GM19239 (cell line): ENCODE results near the gene TREM2.
"Not testable (repeated sequence)": the region's sequence is repeated elsewhere in the genome, so short reads cannot be mapped to it uniquely, and the experiment has no call there.

Experiments
- DNase-seq: peaks from one replicate; pipeline ENCODE4 v3.0.0; 2011; ENCODE audit warnings: low spot score; ENCODE audit not compliant: insufficient read length
- FAIRE-seq: peaks from 2 replicates; lab custom pipeline; 2011; peaks lifted over from hg19 to GRCh38; lab: Jason Lieb, UNC

Gene TREM2

GRCh38 chr6:41157323-41157722 is 5.6 kb downstream of the TREM2 start:
- DNase-seq, result no peak
- no peak for FAIRE-seq

- FAIRE-seq (no peak), DNase-seq (no peak)
These were observed 6.1 kb downstream of the TREM2 start for GRCh38 chr6:41156771-41157170.

- FAIRE-seq, result no peak
These were observed 6.9 kb downstream of the TREM2 start for GRCh38 chr6:41156001-41156400.

GRCh38 chr6:41155132-41155805 is 7.6 kb downstream of the TREM2 start:
- DNase-seq, result no peak
- no peak for FAIRE-seq

More at GRCh38 chr6:41156001-41156400, 6.9 kb downstream of the TREM2 start:
- no peak for DNase-seq

- FAIRE-seq (no peak), DNase-seq (no peak)
These were observed 8.8 kb downstream of the TREM2 start, which contains the start of gene TREML1 for GRCh38 chr6:41153992-41154625. TSS of gene TREML1 (minus strand) at chr6:41154347. CDS start at chr6:41154288, 59 bp downstream.

GRCh38 chr6:41153451-41153850 is 9.5 kb downstream of the TREM2 start:
- FAIRE-seq, result no peak

GRCh38 chr6:41150671-41151070 is 12.2 kb downstream of the TREM2 start:
- no peak for DNase-seq
- no peak for FAIRE-seq

More at GRCh38 chr6:41153451-41153850, 9.5 kb downstream of the TREM2 start:
- DNase-seq, result no peak

GRCh38 chr6:41147917-41148316 is 15.0 kb downstream of the TREM2 start:
- no peak for FAIRE-seq
- DNase-seq, result no peak

GRCh38 chr6:41136911-41137310 is 26.0 kb downstream of the TREM2 start:
- FAIRE-seq (no peak), DNase-seq (no peak)

GRCh38 chr6:41135062-41135832 is 27.7 kb downstream of the TREM2 start:
- DNase-seq, result no peak
- FAIRE-seq, result no peak

- DNase-seq (no peak), FAIRE-seq (no peak)
These were observed 30.7 kb downstream of the TREM2 start for GRCh38 chr6:41132254-41132653.

- DNase-seq, result no peak
These were observed 37.6 kb downstream of the TREM2 start for GRCh38 chr6:41125282-41125681.

GRCh38 chr6:41122918-41123317 is 40.0 kb downstream of the TREM2 start:
- DNase-seq (no peak), FAIRE-seq (no peak)

More at GRCh38 chr6:41125282-41125681, 37.6 kb downstream of the TREM2 start:
- FAIRE-seq, result no peak

GRCh38 chr6:41122373-41122772 is 40.5 kb downstream of the TREM2 start:
- FAIRE-seq, result no peak
- DNase-seq, result no peak

GRCh38 chr6:41120058-41120457 is 42.9 kb downstream of the TREM2 start:
- no peak for FAIRE-seq

GRCh38 chr6:41119508-41119907 is 43.4 kb downstream of the TREM2 start:
- FAIRE-seq, result no peak
- DNase-seq, result no peak

More at GRCh38 chr6:41120058-41120457, 42.9 kb downstream of the TREM2 start:
- no peak for DNase-seq

- FAIRE-seq, DNase-seq: not testable (repeated sequence)
These were observed 47.9 kb downstream of the TREM2 start for GRCh38 chr6:41115027-41115426.

- no peak for FAIRE-seq
These were observed 51.9 kb downstream of the TREM2 start for GRCh38 chr6:41111017-41111416.

More at GRCh38 chr6:41111017-41111416, 51.9 kb downstream of the TREM2 start:
- no peak for DNase-seq
